ENCODE data around the gene ZNF23. TPM values are rescaled to one million over a fixed set of nuclear protein-coding genes. Genes with fewer than 3 reads are reported as not detected.

The ZNF23 gene
- total RNA-seq, 1 donor from 2014 or later, result 6.1 TPM

GRCh38 chr16:71426880-71427615, 35.0 kb downstream of the ZNF23 start:
- DNase-seq (ENCODE audit: low read depth, low spot score), result no peak

GRCh38 chr16:71426069-71426879, 35.8 kb downstream of the ZNF23 start:
- no peak for DNase-seq (ENCODE audit: low read depth, low spot score)

GRCh38 chr16:71425746-71426068, 36.3 kb downstream of the ZNF23 start:
- no peak for DNase-seq (ENCODE audit: low read depth, low spot score)

- DNase-seq (ENCODE audit: low read depth, low spot score), result no peak
Measured at GRCh38 chr16:71424626-71425025, 37.4 kb downstream of the ZNF23 start.

GRCh38 chr16:71423865-71424264, 38.2 kb downstream of the ZNF23 start:
- no peak for DNase-seq (ENCODE audit: low read depth, low spot score)

GRCh38 chr16:71423016-71423415, 39.0 kb downstream of the ZNF23 start:
- DNase-seq (ENCODE audit: low read depth, low spot score), result no peak

GRCh38 chr16:71421911-71422310, 40.1 kb downstream of the ZNF23 start:
- DNase-seq (ENCODE audit: low read depth, low spot score), result no peak

GRCh38 chr16:71414038-71414437, 48.0 kb downstream of the ZNF23 start:
- DNase-seq (ENCODE audit: low read depth, low spot score), result no peak

- DNase-seq (ENCODE audit: low read depth, low spot score), result no peak
Measured at GRCh38 chr16:71413341-71413740, 48.7 kb downstream of the ZNF23 start.

GRCh38 chr16:71412270-71413160, 49.5 kb downstream of the ZNF23 start:
- DNase-seq (ENCODE audit: low read depth, low spot score), result peak; percentile 17

- no peak for DNase-seq (ENCODE audit: low read depth, low spot score)
Measured at GRCh38 chr16:71410146-71410545, 51.9 kb downstream of the ZNF23 start.

- DNase-seq (ENCODE audit: low read depth, low spot score), result no peak
Measured at GRCh38 chr16:71409011-71409775, 52.9 kb downstream of the ZNF23 start.

- DNase-seq (ENCODE audit: low read depth, low spot score), result no peak
Measured at GRCh38 chr16:71408536-71408935, 53.5 kb downstream of the ZNF23 start.

GRCh38 chr16:71407731-71408130, 54.3 kb downstream of the ZNF23 start:
- DNase-seq (ENCODE audit: low read depth, low spot score), result no peak

GRCh38 chr16:71406724-71407123, 55.3 kb downstream of the ZNF23 start:
- DNase-seq (ENCODE audit: low read depth, low spot score), result no peak

- DNase-seq (ENCODE audit: low read depth, low spot score), result no peak
Measured at GRCh38 chr16:71406316-71406715, 55.7 kb downstream of the ZNF23 start.

GRCh38 chr16:71404364-71404763, 57.7 kb downstream of the ZNF23 start:
- DNase-seq (ENCODE audit: low read depth, low spot score), result no peak

- DNase-seq (ENCODE audit: low read depth, low spot score), result no peak
Measured at GRCh38 chr16:71402674-71403073, 59.4 kb downstream of the ZNF23 start.

- no peak for DNase-seq (ENCODE audit: low read depth, low spot score)
Measured at GRCh38 chr16:71402007-71402406, 60.0 kb downstream of the ZNF23 start.

- no peak for DNase-seq (ENCODE audit: low read depth, low spot score)
Measured at GRCh38 chr16:71399801-71400563, 62.1 kb downstream of the ZNF23 start.
